Heart left ventricle (tissue), 13 donors: ENCODE measurements around the gene SYNE2.

Source experiments
- CTCF ChIP-seq, 12 donors: fragments of 200-600 bp; sonication (generic) in 4 of 12; IDR thresholded peaks; one replicate each; pipeline versions ENCODE4 v1.5.0 to v1.8.0; 2018 to 2022; ENCODE audit warnings: antibody characterized with exemption in 12 of 12, mild to moderate bottlenecking in 5 of 12
- POLR2A ChIP-seq, 2 donors: fragments of 450-650 bp; IDR thresholded peaks; one replicate each; pipeline ENCODE4 v1.6.1; 2017; ENCODE audit warnings: antibody characterized with exemption in 2 of 2, mild to moderate bottlenecking in 2 of 2, moderate library complexity in 2 of 2
- donor health status: ischemic (EF 13 %, LVEDD 7.1; RV severe dilation, severe dysfunction).
- donor health status: DM: no; HTN: yes; CAD: no.
- donor health status: DM: no; HTN: no; CAD: no.
- donor health status: ischemic (EF 25% LVEDD 6.9; RV normal size, moderate dysfunction).
- donor health status: ischemic (EF 25% LVEDD 5.7; RV mildly dilated, moderate dysfunction).
- donor health status: ischemic (EF 35%, LVEDD 5.7; RV mildly dilated, moderate dysfunction).
- donor health status: nonischemic (EF 11% LVEDD 7.7; RV severe dilation, severe dysfunction).
- donor health status: DM: yes; HTN: yes; CAD: no.
- donor health status: PGD.
- donor health status: ischemic (EF 29% LVEDD 5.4; RV normal size, mild dysfunction).
- donor health status: nonischemic (EF 23%, LVEDD 6.1; RV moderate dilation, normal function).

DNA sequence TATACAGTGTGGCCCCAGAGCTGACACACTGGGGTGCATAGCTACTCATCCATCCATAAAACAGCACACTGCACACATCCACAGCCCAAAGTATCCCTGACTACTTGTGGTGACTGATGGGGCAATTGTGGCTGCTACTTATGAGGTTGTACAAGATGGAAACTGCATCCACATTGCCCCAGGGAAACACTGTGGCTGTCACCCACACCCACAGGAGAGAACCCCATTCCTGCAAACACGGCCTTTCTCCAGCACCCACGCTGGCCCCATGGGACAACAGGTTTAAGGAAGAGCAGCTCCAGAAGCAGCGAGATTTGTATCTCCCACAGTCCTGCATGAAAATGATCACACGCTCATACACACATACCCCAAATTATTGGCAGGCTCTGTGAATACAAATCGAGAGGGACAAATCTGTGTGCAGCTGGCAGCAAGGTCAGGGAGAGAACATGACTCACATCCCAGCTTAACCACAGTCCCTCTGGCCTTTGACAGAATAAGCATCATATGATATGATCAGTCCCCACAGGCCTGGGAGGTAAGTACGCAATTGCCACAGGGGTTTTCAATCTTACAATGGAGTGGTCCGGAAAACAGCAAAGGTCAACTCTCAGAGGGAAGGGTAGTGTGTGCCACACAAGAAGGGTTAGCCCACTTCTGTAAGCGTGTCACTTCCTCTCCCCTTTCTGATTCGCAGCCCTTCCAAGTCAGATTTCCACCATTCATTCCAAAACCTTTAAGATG, 379.5 kb downstream of the SYNE2 start:
- TF ChIP-seq CTCF (IDR thresholded peaks at IDR 0.05) (no peak), POLR2A (IDR thresholded peaks at IDR 0.05) (no peak)
